T-helper 9 cell (primary cell): ENCODE data around the gene ORM2.
"Not testable (repeated sequence)": the region's sequence is repeated elsewhere in the genome, so short reads cannot be mapped to it uniquely, and the experiment has no call there.

Experiments used
- DNase-seq: peaks from one replicate; pipeline ENCODE4 v3.0.0-alpha.2; 2020

The ORM2 gene

GRCh38 chr9:114332474-114333040 is 2.9 kb downstream of the ORM2 start:
- DNase-seq = not testable (repeated sequence)

- not testable (repeated sequence) for DNase-seq
These were observed 4.0 kb downstream of the ORM2 start for GRCh38 chr9:114333718-114334117.

DNA sequence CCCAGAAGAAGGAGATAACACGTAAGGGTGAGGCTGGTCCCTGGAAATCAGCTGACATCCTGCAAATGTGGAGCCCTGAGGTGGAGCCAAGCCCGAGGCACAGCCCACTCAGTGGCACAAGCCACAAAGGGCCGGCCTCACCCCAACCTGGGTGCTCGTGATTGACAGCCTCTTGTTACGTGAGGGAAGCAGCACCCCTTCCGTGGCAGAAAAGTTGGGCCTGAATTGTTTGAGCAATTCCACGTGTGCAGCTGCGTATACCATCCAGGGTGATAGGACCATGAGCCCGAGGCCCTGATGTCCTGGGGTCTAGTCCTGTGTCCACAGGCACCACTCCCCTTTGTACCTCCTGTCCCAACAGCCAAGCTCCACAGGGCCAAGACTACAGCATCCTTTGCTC is 4.8 kb downstream of the ORM2 start:
- no peak for DNase-seq

GRCh38 chr9:114335745-114336144 is 6.1 kb downstream of the ORM2 start:
- DNase-seq = no peak

GRCh38 chr9:114336157-114336556 is 6.5 kb downstream of the ORM2 start:
- no peak for DNase-seq

GRCh38 chr9:114336699-114337395 is 7.2 kb downstream of the ORM2 start:
- no peak for DNase-seq

GRCh38 chr9:114338187-114338586 is 8.5 kb downstream of the ORM2 start:
- DNase-seq = no peak

DNA sequence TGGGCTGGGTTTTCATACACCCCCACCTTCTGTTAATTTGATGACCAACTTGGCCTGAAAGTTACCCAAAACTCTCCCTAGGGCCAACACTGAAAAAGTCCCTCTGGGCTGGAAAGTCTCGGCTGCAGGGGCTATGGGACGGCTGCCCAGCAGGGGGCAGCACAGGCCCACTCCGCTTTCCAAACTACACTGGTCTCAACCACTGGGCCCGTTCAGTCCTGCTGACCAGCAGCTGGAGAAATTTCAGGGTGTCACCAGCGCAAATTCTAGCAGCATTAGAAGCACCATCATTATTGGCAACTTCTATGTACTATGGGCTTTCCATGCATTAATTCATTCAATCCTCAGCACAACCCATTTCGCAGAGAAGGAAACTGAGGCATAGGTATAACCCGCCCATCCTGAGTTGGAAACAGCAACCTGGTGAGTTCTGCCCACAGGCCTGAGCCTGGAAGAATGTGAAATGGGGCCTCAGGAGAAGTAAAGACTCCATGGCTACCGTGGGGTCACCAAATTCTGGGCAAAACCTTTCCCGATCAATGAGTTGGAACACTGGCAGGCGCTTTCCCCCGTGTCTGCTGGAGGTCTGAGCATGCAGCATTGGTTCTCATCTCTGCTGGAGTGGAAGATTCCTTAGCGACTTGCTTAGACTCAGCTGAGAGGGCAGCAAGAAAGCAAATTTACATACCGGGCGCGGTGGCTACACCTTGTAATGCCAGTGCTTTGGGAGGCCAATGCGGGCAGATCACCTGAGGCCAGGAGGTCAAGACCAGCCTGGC is 9.7 kb downstream of the ORM2 start:
- peak; percentile 47 for DNase-seq

- DNase-seq = no peak
These were observed 11.6 kb downstream of the ORM2 start for GRCh38 chr9:114341152-114341830.

GRCh38 chr9:114341991-114342390 is 12.3 kb downstream of the ORM2 start:
- DNase-seq = no peak

DNA sequence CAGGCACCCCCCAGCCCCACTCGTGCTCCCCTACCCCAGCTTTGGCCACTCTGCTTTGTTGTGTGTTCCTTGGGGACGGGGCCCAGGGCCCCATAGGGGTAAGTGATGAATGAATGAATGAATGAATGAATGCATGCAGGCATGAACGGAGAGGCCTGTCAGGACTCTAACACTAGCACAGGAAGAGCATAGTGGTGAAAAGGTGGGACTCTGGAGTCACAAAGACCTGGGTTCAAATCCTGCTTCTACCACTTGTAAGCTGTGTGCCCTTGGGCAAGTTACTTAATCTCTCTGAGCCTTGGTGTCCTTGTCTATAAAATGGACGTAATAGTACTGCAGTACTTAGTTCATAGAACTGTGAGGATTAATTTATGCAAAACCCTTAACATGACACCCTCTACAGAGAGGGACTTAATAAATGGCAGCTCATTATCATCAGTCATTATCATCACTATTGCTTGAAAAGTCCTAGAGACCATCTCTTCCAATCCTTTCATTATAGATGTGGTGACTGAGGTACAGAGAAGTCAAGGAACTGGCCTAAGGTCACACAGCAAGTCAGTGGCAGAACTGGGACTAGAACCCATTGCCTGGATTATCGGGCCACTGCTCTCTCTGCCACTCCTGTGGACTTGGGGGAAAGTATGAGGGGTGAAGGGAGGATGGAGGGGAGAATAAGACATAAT is 13.2 kb downstream of the ORM2 start:
- DNase-seq = no peak

- DNase-seq = no peak
These were observed 14.0 kb downstream of the ORM2 start for GRCh38 chr9:114343471-114344187.

DNA sequence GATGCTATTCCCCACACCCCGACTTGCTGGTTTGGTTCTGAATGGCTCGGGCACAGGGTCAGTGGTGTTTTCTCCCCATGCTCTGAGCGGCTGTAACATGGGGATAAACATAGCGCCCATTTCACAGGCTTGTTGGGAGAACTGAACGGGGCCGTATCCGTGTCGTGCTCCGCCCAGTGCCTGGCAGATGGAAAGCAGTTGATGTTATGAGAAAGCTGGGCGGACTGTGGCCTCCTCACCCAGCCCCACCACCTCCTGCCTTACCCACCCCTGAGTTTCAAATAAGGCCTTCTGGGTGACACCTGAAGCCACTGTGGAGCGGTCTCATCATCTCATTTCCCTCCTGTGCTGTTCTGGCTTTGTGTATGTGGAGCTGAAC is 14.5 kb downstream of the ORM2 start:
- DNase-seq = no peak

- DNase-seq = no peak
These were observed 15.0 kb downstream of the ORM2 start for GRCh38 chr9:114344692-114345091.

- no peak for DNase-seq
These were observed 15.9 kb downstream of the ORM2 start for GRCh38 chr9:114345493-114346065.

DNA sequence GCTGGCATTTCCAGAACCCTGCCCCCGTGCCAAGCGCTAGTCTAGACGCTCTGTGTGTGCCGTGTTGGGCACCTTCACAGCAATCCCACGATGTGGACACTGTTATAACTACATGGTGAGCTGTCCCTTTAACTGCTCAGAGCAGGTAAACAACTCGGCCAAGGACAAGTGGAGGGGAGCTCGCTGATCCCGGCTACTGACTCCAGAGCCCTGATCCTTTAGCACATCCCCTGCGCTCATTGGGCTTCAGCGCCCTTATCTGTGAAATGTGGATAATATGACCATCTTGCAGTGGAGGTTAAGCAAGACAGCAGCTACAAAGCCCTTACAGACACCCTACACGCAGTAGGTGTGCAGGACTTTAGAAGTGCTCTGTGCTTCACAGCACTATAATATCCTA is 16.5 kb downstream of the ORM2 start:
- DNase-seq = no peak

DNA sequence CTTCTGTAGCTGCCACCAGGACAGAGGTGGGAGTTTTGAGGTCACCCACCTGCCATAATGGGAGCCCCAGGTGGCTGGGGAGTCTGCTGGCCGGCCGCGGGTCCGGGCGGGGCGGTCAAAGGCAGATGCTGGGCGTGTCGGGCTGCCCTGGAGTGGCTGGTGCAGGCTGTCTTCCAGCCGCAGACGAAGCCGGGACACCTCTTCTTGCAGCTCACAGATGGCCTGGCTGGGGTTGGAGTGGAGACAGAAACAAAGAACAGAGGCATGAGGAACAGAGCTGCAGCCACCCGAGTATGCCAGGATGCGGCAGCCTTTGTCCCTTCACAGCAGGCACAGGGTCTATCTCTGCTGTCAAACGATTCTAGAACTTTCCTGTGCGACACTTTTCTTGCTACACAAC is 18.0 kb downstream of the ORM2 start:
- no peak for DNase-seq

GRCh38 chr9:114348261-114348905 is 18.7 kb downstream of the ORM2 start:
- no peak for DNase-seq

DNA sequence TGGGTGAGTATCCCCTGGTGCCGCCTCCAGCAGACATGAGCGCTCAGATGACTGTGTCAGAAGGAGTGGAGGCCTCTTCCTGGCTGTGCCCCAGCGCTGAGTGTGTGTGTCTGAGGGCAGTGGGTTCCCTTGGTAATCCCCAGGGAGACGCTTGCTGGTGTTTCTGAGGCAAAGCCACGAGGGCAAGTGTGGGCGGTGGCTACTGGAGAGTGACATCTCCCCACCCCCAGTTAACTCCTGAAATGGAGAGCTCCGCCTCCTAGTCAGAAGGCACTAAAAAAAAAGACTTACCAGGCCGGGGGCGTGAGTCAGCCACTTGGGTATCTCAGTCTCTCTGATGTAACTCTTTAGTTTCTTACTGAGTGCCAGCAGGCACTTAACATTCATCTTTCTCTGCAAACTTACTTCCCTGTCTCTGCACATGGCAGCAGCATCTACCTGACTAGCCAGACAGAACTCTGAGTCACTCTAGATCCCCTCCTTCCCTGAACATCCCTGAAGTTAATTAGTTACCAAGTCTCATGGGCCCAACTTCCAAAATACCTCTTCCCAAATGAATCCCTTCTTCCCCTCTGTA is 19.3 kb downstream of the ORM2 start:
- peak; percentile 34 for DNase-seq

- DNase-seq = no peak
These were observed 20.2 kb downstream of the ORM2 start for GRCh38 chr9:114349713-114350480.
